PC-3 (cell line): Measurements from ENCODE around the gene FRMD7. TPM values are rescaled to one million over a fixed set of nuclear protein-coding genes. Genes with fewer than 3 reads are reported as not detected.
"Not testable (repeated sequence)": the region's sequence is repeated elsewhere in the genome, so short reads cannot be mapped to it uniquely, and the experiment has no call there.

Experiments
- ATAC-seq: fragments of 200-7000 bp; cut with Tn5 transposase; 2 replicates; pipeline ENCODE4 v1.9.1; 2020; ENCODE audit warnings: mild to moderate bottlenecking, moderate library complexity
- BruUV-seq: library from RNA; stranded (reverse); fragments of 400-500 nt; replicated peaks from 2 replicates; lab custom pipeline; 2021; lab: Mats Ljungman, UMichigan
- CTCF ChIA-PET: fragments of 300-600 bp; sonication (Branson Sonifier 250); formaldehyde crosslinking; loops from one replicate; lab custom pipeline; 2022; ENCODE audit warnings: antibody characterized with exemption; lab: Charles Lee
- POLR2A ChIA-PET: fragments of 300-600 bp; sonication (Branson Sonifier 250); formaldehyde crosslinking; loops from one replicate; lab custom pipeline; 2022; ENCODE audit warnings: antibody characterized with exemption; ENCODE audit not compliant: unreplicated experiment; lab: Charles Lee
- DNase-seq: peaks from one replicate; pipeline ENCODE4 v3.0.0-alpha.2; 2015
- H2AFZ ChIP-seq: fragments of 300-600 bp; sonication (generic); 2 replicates; pipeline ENCODE4 v1.6.0; 2016; ENCODE audit warnings: antibody characterized with exemption, low read length
- H3F3A ChIP-seq: fragments of 300-600 bp; sonication (generic); one replicate; pipeline ENCODE4 v1.6.0; 2017; ENCODE audit warnings: antibody characterized with exemption, low read length, control low read depth, mild to moderate bottlenecking; ENCODE audit not compliant: unreplicated experiment
- H3K27ac ChIP-seq: fragments of 300-600 bp; sonication (generic); 2 replicates; pipeline ENCODE4 v1.5.1; 2016; ENCODE audit warnings: mild to moderate bottlenecking, low read length
- H3K27me3 ChIP-seq: fragments of 300-600 bp; sonication (generic); 2 replicates; pipeline ENCODE4 v1.6.1; 2016; ENCODE audit warnings: low read length, mixed read lengths
- H3K36me3 ChIP-seq: fragments of 300-600 bp; sonication (generic); 2 replicates; pipeline ENCODE4 v1.6.1; 2016; ENCODE audit warnings: low read depth, mixed run types, low read length, mixed read lengths
- H3K4me1 ChIP-seq: fragments of 300-600 bp; sonication (generic); 2 replicates; pipeline ENCODE4 v1.5.1; 2016; ENCODE audit warnings: low read length; ENCODE audit not compliant: insufficient read depth
- H3K4me2 ChIP-seq: fragments of 300-600 bp; sonication (generic); 2 replicates; pipeline ENCODE4 v1.6.0; 2016; ENCODE audit warnings: low read length
- H3K4me3 ChIP-seq: fragments of 300-600 bp; sonication (generic); 2 replicates; pipeline ENCODE4 v1.5.1; 2016; ENCODE audit warnings: mild to moderate bottlenecking, low read length, mixed read lengths
- H3K79me2 ChIP-seq: fragments of 300-600 bp; sonication (generic); 2 replicates; pipeline ENCODE4 v1.6.1; 2017; ENCODE audit warnings: low read length, mixed read lengths
- H3K9ac ChIP-seq: fragments of 300-600 bp; sonication (generic); 2 replicates; pipeline ENCODE4 v1.6.0; 2016; ENCODE audit warnings: mild to moderate bottlenecking, low read length
- H3K9me2 ChIP-seq: fragments of 300-600 bp; sonication (generic); replicated peaks from 2 replicates; pipeline ENCODE4 v1.6.1; 2016; ENCODE audit warnings: mixed run types, low read length, mixed read lengths
- H3K9me3 ChIP-seq: fragments of 300-600 bp; sonication (generic); 2 replicates; pipeline ENCODE4 v1.6.1; 2016; ENCODE audit warnings: low read length, mixed read lengths
- H4K20me1 ChIP-seq: fragments of 300-600 bp; sonication (generic); 2 replicates; pipeline ENCODE4 v1.6.1; 2016; ENCODE audit warnings: low read length, mixed read lengths
- CTCF ChIP-seq: fragments of 300-600 bp; sonication (generic); conservative IDR thresholded peaks from 2 replicates; pipeline ENCODE4 v1.5.1; 2017; ENCODE audit warnings: antibody characterized with exemption, low read depth, mild to moderate bottlenecking, low read length
- EZH2 ChIP-seq: fragments of 300-600 bp; sonication (generic); IDR thresholded peaks from one replicate; pipeline ENCODE4 v1.6.1; 2017; ENCODE audit warnings: antibody characterized with exemption, mild to moderate bottlenecking, low read length; ENCODE audit not compliant: unreplicated experiment
- EZH2phosphoT487 ChIP-seq: fragments of 300-600 bp; sonication (generic); IDR thresholded peaks from 2 replicates; pipeline ENCODE4 v1.6.1; 2018; ENCODE audit warnings: mild to moderate bottlenecking, antibody characterized with exemption, low read length, borderline replicate concordance
- intact Hi-C: fragments of 100-400 bp; cut with micrococcal nuclease; formaldehyde crosslinking; loops from 2 replicates; pipeline ENCODE4 v1.9.0; 2023
- total RNA-seq: library from RNA; depleted of rRNA; stranded (reverse); fragments of >200 nt; gene quantifications from 2 replicates; pipeline ENCODE4 v1.2.3, GENCODE V29; 2014

The FRMD7 gene
- total RNA-seq, 1 experiment from 2014 or later, result 0.04 TPM

- Histone ChIP-seq H3K9ac (no peak overlapping the region), H3K9me3 (no peaks in the 10 kb centered on the region), H3K4me1 (peaks cover 6% of the 10 kb centered on the region), H2AFZ (no peak overlapping the region), H3F3A (no peaks in the 10 kb centered on the region), H3K4me3 (no peak overlapping the region), H3K27me3 (no peaks in the 10 kb centered on the region), H3K27ac (no peak overlapping the region), H4K20me1 (no peaks in the 10 kb centered on the region), H3K4me2 (no peak overlapping the region), H3K36me3 (no peaks in the 10 kb centered on the region), H3K79me2 (0 out of 2 replicates have a peak, but pooled peaks cover under 1% of the 10 kb centered on the region), H3K9me2 (no peaks in the 10 kb centered on the region)
- intact Hi-C loops, result no loop called here
- ChIA-PET CTCF (no interaction called here), POLR2A (no interaction called here)
- no TSS peak for BruUV-seq
- ATAC-seq (no peak), DNase-seq (no peak)
- TF ChIP-seq EZH2phosphoT487, result no peak
- no peak for TF ChIP-seq CTCF
- TF ChIP-seq EZH2, result no peak
Measured at GRCh38 chrX:132058050-132058449, 69.8 kb downstream of the FRMD7 start.

- DNase-seq, H3K4me2 ChIP-seq, H3F3A ChIP-seq, H4K20me1 ChIP-seq, CTCF ChIA-PET, H3K4me3 ChIP-seq, H3K9ac ChIP-seq, H2AFZ ChIP-seq, H3K27ac ChIP-seq, BruUV-seq, H3K9me3 ChIP-seq, intact Hi-C loops, POLR2A ChIA-PET, H3K27me3 ChIP-seq, H3K4me1 ChIP-seq, H3K9me2 ChIP-seq, ATAC-seq, H3K36me3 ChIP-seq: not testable (repeated sequence)
- H3K79me2 ChIP-seq, result peaks cover 23% of the 10 kb centered on the region
Measured at GRCh38 chrX:132051778-132052177, 76.0 kb downstream of the FRMD7 start.

- Histone ChIP-seq H3K27me3 (no peaks in the 10 kb centered on the region), H3K36me3 (no peaks in the 10 kb centered on the region), H3K9ac (no peak overlapping the region), H3K9me3 (no peaks in the 10 kb centered on the region), H3K79me2 (peaks cover 40% of the 10 kb centered on the region), H3K9me2 (no peaks in the 10 kb centered on the region), H3K4me1 (no peaks in the 10 kb centered on the region), H3K27ac (no peak overlapping the region), H3F3A (no peaks in the 10 kb centered on the region), H4K20me1 (no peaks in the 10 kb centered on the region), H3K4me3 (no peak overlapping the region), H2AFZ (no peak overlapping the region), H3K4me2 (no peak overlapping the region)
- ATAC-seq, result no peak
- BruUV-seq, result no TSS peak
- ChIA-PET POLR2A (no interaction called here), CTCF (no interaction called here)
- TF ChIP-seq EZH2 (no peak), EZH2phosphoT487 (no peak), CTCF (no peak)
- DNase-seq, result no peak
- intact Hi-C loops, result no loop called here
Measured at GRCh38 chrX:132046533-132046932, 81.3 kb downstream of the FRMD7 start.
